Ramos (cell line): ENCODE results near the gene MYO15A.

ENCODE experiments used
- in situ Hi-C: fragments of 300-500 bp; cut with MboI; formaldehyde crosslinking; loops from one replicate; pipeline ENCODE4 v1.14.3; 2022; ENCODE audit warnings: low sequenced_read_pairs; ENCODE audit not compliant: unreplicated experiment

MYO15A gene

DNA sequence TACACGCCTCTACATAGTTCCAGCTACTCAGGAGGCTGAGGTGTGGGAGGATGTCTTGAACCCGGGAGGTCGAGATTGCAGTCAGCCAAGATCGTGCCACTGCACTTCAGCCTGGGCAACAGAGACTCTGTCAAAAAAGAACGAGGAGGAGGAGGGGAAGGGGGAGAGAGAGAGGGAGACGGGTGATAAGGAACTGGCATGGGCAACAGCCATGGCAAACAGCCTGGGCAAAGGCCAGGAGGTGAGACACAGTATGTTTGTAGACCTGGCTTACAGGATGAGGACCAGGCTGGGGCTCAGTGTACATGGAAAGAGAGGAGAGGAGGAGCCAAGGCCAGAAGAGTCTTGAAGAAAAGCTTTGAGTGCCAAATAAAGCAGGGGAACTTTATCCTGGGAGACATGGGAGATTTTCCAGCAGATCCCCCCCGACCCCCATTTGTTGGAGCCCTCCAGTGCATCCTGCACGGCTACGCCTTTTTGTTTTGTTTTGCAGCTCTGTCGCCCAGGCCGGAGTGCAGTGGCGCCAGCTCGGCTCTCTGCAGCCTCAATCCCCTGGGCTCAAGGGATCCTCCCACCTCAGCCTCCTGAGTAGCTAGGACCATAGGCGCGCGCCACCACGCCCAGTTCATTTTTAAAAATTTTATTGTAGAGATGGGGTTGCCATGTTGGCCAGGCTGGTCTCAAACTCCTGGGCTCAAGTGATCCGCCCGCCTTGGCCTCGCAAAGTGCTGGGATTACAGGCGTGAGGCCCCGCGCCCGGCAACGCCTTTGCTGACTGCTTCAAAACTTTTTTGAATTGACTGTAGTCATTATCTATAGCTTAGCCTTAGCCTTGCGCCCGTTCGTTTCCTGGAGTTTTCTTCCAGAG, 73.8 kb downstream of the MYO15A start:
- in situ Hi-C loops = no loop called here

DNA sequence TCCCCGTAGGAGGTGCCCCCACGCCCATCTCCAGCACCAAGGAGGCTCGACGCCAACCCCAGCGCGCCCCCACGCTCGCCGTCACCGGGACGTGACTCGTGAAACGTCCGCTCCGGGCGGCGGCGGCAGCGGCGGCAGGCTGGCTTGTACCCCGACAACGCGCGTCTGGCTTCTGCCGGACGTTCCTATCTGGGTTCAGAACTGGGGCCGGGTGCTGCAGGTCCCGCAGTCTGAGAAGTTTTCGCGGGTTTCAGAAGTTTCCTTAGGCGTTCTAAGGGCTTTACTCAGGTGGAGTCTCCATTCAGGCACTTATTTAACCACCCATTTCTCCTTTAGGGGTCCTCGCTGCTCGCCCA, 74.4 kb downstream of the MYO15A start:
- in situ Hi-C loops = no loop called here

DNA sequence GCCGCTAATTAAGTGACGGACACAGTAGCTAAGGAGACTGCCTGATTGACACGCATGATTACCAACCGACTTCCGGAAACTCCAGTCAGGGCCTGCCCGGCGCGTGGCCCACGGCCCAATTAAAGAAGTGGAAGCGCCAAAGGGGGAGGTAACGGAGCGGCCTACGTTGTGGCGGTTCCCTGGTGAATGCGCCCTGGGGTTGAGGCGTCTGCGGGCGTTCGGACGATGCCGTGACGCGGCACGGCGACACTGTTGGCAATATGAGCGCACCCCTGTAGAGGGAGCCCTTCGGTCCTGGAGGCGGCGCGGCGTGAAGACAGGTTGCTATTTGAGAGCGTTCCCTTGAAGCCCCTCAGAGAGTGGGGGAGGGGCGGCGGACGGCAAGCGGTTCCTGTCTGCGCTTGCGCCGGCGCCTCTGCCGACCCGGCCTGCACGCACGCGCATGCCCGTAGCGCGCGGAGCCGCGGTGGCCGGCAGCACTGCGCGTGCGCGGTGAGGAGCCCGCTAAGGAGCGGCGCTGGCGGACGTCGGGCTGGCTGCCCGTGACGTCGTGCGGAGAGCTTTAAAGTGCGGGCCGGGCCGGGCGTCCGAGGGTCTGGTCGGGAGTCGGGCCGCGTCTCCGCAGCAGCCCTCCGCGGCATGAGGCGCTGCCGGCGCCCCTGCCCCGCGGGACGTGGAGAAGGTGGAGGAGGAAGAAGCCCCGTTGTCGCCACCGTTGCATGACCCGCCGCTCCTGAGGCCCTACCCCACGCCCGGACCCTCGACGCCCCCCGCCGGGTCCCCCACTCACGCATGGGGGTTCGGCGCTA, 75.0 kb downstream of the MYO15A start, which contains the start of gene ALKBH5:
ALKBH5 (plus strand) TSS at position 495 of the 809 bp plus-strand sequence. CDS start 416 bp downstream, outside the sequence.
- in situ Hi-C loops = no loop called here

DNA sequence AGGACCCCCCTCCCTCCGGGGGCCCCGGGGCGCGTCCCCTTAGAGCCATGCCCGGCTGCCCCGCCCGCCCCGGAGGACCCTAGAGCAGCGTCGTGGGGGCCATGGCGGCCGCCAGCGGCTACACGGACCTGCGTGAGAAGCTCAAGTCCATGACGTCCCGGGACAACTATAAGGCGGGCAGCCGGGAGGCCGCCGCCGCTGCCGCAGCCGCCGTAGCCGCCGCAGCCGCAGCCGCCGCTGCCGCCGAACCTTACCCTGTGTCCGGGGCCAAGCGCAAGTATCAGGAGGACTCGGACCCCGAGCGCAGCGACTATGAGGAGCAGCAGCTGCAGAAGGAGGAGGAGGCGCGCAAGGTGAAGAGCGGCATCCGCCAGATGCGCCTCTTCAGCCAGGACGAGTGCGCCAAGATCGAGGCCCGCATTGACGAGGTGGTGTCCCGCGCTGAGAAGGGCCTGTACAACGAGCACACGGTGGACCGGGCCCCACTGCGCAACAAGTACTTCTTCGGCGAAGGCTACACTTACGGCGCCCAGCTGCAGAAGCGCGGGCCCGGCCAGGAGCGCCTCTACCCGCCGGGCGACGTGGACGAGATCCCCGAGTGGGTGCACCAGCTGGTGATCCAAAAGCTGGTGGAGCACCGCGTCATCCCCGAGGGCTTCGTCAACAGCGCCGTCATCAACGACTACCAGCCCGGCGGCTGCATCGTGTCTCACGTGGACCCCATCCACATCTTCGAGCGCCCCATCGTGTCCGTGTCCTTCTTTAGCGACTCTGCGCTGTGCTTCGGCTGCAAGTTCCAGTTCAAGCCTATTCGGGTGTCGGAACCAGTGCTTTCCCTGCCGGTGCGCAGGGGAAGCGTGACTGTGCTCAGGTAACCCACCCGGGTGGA, 75.8 kb downstream of the MYO15A start:
- in situ Hi-C loops = no loop called here

DNA sequence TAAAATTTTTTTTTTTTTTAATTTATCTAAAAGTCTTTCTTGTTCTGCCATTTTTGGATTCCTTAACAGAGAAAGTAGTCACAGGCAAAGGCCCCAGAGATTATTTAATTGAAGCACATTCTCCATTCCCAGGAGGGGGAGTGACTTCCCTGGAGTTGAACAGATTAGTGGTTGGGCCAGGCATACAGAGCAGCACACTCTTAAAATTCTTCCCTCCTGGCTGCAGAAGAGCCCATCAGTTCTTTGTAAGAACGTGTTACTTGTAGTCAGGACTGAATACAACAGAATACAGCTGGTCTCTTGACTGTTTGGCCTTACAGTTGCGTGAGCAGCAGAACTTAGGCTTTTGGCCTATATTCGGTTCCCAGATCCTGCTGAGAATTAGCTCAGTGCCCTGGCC, 76.8 kb downstream of the MYO15A start:
- in situ Hi-C loops = no loop called here

DNA sequence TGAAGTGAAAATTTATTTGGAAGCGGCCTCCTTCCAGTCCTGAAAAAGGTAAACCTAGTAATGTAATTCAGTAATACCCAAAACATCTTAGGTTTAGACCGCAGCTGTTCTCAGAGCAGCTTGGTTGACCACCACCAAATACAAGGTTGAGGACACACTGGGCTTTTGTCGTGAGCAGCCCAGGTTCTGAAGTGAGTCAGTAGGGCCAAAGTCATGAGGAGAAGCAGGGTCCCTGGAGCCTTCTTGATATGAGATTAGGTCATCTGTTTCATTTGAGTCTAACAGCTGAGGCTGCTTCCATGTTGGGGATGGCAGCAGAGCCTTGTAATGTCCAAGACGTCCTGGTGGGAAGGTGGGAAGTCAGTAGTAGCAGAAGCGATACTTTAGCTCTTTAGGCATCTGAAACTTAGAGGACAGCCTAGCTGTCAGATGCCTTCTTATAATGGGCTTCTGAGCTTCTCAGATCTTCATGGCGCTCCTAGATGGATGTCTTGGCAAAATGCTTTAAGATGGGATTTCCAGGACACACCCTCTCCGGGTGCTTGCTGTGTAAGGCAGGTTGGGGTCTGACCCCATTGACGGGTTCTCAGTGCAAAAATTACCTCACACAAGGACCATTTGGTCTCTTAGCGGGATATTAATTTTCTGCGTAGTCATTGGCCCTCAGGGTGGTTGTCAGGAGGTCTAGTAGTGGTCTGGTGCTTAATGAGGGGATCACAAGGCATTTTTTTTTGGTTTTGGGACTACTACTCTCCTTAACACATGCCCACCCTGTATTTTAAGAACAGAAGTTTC, 77.5 kb downstream of the MYO15A start:
- in situ Hi-C loops = no loop called here

DNA sequence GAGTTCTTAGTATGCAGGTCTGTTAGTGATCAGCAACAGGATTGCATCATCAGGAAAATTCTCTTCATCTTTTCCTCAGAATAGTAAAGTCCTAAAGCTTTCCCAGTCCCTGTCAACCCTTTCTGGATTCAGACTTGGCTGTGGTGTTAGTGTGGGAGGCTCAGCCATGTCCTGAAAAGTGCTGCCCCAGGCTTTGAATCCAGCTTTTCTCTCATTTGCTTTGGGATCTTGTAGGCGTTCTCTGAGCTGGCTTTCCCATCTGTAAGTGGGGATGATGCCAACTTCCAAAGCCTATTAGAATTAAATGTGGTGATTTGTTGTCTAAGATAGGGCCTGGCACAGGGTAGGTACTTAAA, 78.0 kb downstream of the MYO15A start:
- in situ Hi-C loops = no loop called here

DNA sequence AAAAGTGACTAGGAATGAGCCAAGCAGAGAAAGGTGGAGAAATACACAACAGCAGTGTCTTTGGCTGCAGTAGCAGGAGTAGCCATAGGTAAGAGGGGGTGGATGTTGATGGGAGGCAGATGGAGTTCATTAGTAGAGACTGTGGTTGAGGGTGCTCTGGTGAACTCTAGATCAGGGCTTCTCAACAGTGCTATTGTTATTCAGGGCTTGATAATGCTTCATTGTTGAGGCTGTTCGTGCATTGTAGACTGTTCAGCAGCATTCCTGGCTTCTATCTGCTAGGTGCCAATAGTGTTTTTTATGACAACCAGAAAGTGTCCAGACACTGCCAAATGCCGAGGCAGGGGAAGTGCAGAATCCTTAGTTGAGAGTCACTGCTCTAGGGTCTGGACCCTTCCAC, 78.7 kb downstream of the MYO15A start:
- in situ Hi-C loops = no loop called here

DNA sequence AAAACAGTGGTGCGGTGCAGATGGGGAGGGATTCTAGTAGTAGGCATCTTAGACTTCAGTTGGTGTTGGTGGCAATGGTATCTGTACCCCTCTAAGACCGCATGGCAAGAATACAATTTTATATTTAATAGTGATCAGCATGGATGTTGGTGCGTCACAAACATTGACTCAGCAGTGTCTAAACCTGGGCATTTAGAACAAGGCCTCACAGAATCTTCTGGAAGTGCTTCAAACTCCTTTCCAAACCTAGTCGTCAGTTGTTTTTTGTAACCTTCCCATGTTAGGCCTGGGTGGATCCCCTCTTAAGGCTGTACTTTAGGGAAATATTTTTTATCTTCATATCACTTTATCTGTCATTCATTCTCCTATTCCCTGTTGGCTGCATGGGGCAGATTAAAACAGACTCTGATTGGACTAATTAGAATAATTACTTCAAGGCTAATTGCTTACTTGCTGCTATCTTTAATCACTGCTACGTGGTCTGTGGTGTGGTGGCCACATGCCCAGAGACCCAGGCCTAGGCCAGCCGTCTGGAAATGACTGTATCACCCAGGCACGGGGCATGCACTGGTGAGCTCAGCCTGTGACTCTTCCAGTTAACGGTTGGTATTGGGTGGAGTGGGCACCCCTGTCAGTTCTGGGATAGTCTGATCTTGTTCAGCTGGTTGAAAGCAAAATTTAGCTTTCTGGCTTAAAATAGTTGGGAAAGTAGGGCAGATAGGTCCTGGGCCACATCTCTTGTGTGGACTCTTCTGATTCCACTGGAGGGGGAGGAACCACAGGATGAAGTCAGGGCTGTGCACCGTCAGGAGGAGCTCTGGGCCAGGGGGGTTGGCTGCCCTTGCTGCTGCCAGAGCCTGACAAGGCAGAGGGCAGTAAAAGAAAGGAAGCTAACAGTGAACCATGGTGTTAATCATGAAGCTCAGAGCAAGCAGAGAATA, 79.5 kb downstream of the MYO15A start:
- in situ Hi-C loops = no loop called here

DNA sequence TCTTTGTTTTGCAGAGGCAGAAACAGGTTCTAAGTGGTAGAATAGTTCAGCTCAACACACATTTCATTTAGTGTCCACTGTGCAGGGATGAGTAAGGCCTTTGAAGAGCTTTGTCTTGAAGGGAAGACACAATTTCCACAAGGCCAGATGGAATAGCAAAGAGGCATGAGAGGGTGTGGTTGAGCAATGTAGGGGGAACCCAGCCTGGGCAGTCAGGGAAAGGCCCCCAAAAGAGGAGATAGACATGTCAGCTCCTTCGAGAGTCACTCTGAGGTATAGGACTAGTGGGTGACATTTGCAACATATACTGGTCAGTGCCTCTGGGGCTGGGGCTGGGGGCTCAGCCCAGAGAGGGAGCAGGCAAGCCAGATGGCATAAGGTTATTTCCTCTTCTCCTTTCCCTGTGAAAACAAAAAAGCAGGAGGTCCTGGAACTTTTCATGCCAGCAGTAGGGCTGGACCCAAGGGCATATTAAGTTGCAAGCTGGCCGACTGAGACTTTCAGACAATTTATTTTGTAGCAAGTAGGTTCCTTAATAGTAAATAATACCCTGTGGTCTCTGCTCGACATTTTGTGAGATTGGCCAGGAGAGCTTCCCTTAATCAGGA, 82.2 kb downstream of the MYO15A start:
- in situ Hi-C loops = no loop called here

DNA sequence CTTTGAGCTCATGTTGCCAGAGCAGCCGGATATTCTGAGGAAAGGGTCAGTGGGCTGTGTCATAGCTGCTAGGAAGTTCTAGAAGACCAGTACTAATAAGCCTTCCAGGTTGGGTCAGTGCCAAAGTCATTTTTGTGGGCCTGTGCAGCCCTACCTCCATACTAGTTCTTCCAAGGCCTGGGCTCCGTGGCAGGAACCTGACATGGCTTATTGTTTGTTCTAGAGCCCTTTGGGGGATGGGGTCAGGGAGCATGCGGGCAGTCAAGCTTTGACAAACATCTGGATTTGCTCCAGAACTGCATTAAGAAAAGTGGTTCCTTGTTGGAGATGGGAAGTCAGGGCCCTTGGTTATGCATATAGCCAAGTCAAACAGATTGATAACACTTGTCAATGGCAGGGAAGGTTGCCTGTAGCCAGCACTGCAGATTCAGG, 82.7 kb downstream of the MYO15A start:
- in situ Hi-C loops = no loop called here

DNA sequence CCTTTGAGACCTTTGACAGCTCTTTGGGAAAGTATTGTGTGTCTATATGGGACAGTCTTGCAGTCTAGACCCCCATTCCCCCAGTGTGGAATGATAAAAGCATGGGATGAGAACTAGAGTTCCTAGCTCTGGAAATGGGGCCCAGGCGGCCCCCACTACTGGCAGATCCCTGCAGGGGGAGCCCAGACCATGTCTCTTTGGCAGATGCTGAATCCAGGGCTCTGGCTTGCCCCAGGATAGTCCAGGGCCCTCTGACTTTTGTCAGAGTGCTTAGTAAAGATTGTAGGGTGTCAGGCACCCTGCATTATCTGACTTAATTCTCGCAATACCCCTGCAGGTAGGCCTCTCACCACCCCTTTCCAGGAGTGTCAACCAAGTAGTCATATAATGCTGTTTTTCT, 83.4 kb downstream of the MYO15A start:
- in situ Hi-C loops = no loop called here

DNA sequence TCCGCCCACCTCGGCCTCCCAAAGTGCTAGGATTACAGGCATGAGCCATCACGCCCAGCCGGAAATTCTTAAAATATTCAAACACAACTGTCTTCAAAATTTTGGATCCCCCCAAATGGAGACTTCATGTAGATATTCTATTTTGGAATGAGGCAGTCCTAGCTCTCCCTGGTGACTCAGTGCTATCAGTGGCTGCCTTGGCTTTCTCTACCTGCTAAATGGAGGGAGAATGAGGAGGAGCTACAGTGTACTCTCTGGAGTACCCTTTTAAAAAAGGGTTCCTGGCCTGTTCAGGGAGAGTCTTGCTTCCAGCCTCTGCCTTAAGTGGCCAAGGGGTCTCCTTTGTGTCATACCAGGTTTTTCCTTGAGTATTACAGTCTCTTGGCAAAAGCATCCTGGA, 85.8 kb downstream of the MYO15A start:
- in situ Hi-C loops = no loop called here

DNA sequence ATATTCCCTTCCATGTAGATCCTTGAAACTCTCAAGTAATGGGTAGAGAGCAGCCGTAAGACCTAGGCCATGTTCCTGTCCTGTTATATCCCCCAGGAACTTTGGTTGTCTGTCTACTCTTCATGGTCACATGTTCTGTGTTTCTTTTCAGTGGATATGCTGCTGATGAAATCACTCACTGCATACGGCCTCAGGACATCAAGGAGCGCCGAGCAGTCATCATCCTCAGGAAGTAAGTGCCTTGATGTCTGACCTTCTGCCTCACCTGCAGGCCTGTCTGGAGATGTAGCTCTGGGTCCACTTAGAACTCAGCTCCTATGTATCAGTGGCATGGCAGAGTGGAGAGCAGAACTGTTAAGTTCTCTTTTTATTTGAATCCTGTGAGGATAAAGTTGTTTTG, 86.2 kb downstream of the MYO15A start:
- in situ Hi-C loops = no loop called here

DNA sequence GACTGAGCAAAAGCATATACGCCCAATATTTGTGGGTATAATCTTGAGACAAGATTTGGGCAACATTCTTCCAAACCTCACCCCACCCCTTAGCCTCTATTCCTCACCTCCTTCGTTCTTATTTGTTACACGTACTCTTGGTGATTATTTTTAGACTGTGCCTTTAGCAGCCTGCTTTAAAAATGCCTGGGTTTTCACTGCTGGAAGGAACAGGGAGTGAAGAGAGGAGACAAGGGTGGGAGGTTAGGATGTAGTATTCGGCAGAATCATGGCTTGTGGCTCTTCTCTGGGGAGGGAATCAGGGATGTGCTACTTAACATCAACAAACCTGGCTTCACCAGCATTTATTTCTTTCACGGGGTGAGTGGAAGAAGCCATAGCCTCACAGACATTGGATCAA, 86.7 kb downstream of the MYO15A start:
- in situ Hi-C loops = no loop called here

DNA sequence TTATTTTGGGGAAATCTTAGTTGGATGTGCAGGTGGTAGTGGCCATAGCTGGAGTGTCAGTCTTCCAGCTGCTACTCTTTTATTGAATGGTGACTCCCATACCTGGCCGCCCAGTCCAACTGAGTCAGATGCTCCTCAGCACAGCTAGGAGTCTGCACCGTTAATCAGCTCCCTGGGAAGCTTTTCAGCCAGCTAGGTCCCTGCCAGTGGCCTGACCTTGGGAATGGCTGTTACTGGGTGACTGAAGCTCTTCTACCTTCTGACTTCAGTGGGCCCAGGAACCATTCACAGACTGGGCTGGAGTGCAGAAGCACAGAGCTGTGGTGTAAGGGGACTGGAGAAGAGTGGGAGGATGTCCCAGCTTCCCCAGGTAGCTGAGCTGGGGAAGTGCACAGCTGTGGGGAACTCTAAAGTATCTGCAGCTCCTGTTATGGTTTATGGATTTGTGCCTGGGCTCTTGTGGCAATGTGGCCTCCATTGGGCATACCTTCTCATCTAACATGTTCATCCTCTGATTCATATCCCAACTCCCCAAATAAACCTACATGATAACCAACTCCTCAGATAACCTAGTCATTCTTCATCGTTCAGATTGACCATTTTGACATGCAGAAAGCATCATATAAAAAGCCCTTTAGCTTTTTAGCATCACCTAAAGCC, 89.1 kb downstream of the MYO15A start:
- in situ Hi-C loops = no loop called here

DNA sequence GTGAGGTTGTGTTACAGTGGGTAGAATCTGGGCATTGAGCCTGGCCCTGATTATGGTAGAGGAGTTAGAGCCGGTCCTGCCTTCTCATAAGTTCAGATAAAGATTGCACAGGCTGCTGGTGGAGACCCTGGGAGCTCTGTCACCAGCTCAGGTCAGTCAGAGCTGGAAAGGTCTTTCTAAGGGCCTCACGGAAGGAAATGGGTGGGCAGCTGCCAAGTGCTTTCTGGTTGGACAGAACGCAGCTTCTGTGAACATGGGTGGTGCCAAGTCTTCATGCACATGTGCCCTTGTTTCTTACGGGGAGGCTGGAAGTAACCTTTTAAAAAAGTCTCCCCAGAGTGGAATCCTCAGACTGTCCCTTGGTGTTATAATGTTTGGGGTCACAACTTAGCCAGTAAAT, 90.0 kb downstream of the MYO15A start:
- in situ Hi-C loops = no loop called here

DNA sequence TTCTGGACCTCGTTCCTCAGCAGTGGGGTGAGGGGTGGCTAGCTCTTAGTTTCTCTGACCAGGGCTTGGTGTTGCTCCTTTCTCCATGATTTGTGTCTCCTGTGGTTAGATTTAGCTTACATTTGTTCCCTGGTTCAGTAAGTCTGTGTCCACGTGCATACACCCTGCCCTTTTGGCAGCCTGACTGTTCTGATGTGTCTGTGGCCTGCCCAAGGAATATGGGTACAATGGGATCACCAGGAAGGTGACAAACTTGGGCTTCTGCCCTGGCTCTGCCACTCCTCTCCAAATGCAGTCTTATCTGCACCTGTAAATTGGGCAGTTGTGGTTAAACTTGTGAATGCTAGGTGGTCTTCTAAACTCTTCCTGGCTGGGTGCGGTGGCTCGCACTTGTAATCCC, 92.6 kb downstream of the MYO15A start:
- in situ Hi-C loops = no loop called here
